Stomach (tissue), 9 donors: ENCODE results near the gene ASTN2. TPM values are rescaled to one million over a fixed set of nuclear protein-coding genes. Genes with fewer than 3 reads are reported as not detected.

Source experiments
- DNase-seq, 2 donors: peaks; one replicate each; pipeline versions ENCODE4 v3.0.0 to v3.0.0-alpha.2; 2013 to 2019
- H3K27ac ChIP-seq, 5 donors: fragments of 200-600 bp in 4 of 5; sonication (generic) in 4 of 5; one replicate each; pipeline ENCODE4 v1.5.1; 2013 to 2019; ENCODE audit warnings: mild to moderate bottlenecking in 1 of 5, moderate library complexity in 1 of 5
- H3K27me3 ChIP-seq, 3 donors: fragments of 200-600 bp; sonication (generic); one replicate each; pipeline ENCODE4 v1.5.1; 2017 to 2019; ENCODE audit warnings: mixed run types in 1 of 3
- H3K36me3 ChIP-seq, 4 donors: fragments of 200-600 bp; sonication (generic); 1 replicate in 3 of 4; 2 replicates in 1 of 4; pipeline ENCODE4 v1.5.1; 2016 to 2019
- H3K4me1 ChIP-seq, 4 donors: fragments of 200-600 bp; sonication (generic); one replicate each; pipeline ENCODE4 v1.5.1; 2016 to 2019
- H3K4me3 ChIP-seq, 4 donors: fragments of 200-600 bp; sonication (generic) in 3 of 4; one replicate each; pipeline ENCODE4 v1.5.1; 2016 to 2019; ENCODE audit warnings: mild to moderate bottlenecking in 1 of 4
- H3K9me3 ChIP-seq, 4 donors: fragments of 200-600 bp; sonication (generic); one replicate each; pipeline ENCODE4 v1.5.1; 2016 to 2019
- EP300 ChIP-seq: sonication (generic); formaldehyde crosslinking; IDR thresholded peaks from one replicate; pipeline ENCODE4 v1.6.1; 2017; ENCODE audit warnings: antibody characterized with exemption
- POLR2A ChIP-seq, 4 donors: fragments of 450-650 bp; IDR thresholded peaks; one replicate each; pipeline ENCODE4 v1.6.1; 2016; ENCODE audit warnings: antibody characterized with exemption in 4 of 4, control low read depth in 2 of 4, mild to moderate bottlenecking in 1 of 4, moderate library complexity in 1 of 4
- POLR2AphosphoS5 ChIP-seq, 3 donors: sonication (generic); formaldehyde crosslinking; IDR thresholded peaks; one replicate each; pipeline ENCODE4 v1.6.1; 2016; ENCODE audit warnings: antibody characterized with exemption in 3 of 3
- WGBS, 5 donors: extraction: QIAGEN DNeasy Blood & Tissue Kit in 3 of 5; methylation state at CpG; one replicate each; pipeline versions ENCODE4 v1.1.5 to v1.1.7; 2013 to 2018; 5-methylcytosine and 5-hydroxymethylcytosine counted together
- intact Hi-C: fragments of 100-400 bp; cut with DNase I; formaldehyde crosslinking; loops from one replicate; pipeline ENCODE4 v1.15.1; 2023; ENCODE audit warnings: low total_unique reads
- polyA plus RNA-seq, 3 donors: library from polyadenylated mRNA; stranded (reverse); fragments of 200-250 nt; gene quantifications; one replicate each; pipeline ENCODE4 v1.2.3, GENCODE V29; 2013
- total RNA-seq, 5 donors: library from RNA; depleted of rRNA; stranded (reverse); fragments of >200 nt; gene quantifications; one replicate each; pipeline versions ENCODE4 v1.1.0 to v1.2.3, GENCODE V29; 2014 to 2016
- TF ChIP-seq, protein P1 (sequence below), 7 experiments: fragments of 450-650 bp in 4 of 7; fragments of 200-600 bp in 3 of 7; sonication (generic) in 3 of 7; IDR thresholded peaks; one replicate each; pipeline ENCODE4 v1.5.1; 2016 to 2019; ENCODE audit warnings: antibody characterized with exemption in 7 of 7, control low read depth in 2 of 7, mild to moderate bottlenecking in 1 of 7
- donor health status: healthy with polysubstance abuse.
- donor health status: Bipolar disorder and iron deficiency.
- donor health status: healthy.

The ASTN2 gene
- total and polyA plus RNA-seq, 8 donors = 2.1 to 22.3 (median 4.2) TPM; not detected in 1

DNA sequence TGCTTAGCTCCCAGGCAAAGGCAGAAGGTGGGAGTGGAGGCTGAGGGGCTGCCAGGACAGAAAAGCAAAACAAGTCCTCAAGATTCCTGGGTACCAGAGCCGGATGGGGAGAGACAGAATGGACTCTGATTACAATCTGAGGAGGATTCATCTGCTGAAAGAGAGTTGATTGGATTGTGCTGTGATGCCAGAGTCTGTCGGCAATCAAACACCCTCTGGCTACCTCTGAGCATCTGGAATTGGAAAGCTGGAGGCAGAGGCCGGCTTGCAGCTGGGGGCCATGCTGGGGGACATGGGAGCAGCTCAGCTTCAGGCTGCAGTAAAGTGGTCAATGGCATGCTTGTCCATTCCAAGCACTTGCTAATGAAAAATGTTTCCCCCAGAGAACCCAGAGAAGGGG, 59.3 kb downstream of the ASTN2 start:
- no peak for DNase-seq
- intact Hi-C loops = no loop called here
- WGBS, 5 donors = 59 to 82% (median 81%) methylated on average over 3 of the region's 3 CpGs
- TF ChIP-seq POLR2A (IDR thresholded peaks at IDR 0.05) (no peak), EP300 (no peak), POLR2AphosphoS5 (IDR thresholded peaks at IDR 0.05) (no peak)
- TF ChIP-seq, protein P1, sequence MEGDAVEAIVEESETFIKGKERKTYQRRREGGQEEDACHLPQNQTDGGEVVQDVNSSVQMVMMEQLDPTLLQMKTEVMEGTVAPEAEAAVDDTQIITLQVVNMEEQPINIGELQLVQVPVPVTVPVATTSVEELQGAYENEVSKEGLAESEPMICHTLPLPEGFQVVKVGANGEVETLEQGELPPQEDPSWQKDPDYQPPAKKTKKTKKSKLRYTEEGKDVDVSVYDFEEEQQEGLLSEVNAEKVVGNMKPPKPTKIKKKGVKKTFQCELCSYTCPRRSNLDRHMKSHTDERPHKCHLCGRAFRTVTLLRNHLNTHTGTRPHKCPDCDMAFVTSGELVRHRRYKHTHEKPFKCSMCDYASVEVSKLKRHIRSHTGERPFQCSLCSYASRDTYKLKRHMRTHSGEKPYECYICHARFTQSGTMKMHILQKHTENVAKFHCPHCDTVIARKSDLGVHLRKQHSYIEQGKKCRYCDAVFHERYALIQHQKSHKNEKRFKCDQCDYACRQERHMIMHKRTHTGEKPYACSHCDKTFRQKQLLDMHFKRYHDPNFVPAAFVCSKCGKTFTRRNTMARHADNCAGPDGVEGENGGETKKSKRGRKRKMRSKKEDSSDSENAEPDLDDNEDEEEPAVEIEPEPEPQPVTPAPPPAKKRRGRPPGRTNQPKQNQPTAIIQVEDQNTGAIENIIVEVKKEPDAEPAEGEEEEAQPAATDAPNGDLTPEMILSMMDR (IDR thresholded peaks at IDR 0.05) = no peak
- Histone ChIP-seq H3K4me3 (no peak overlapping the region), H3K27ac (no peak overlapping the region), H3K27me3 (no peaks in the 10 kb centered on the region), H3K4me1 (no peaks in the 10 kb centered on the region), H3K36me3 (no peaks in the 10 kb centered on the region), H3K9me3 (no peaks in the 10 kb centered on the region)

DNA sequence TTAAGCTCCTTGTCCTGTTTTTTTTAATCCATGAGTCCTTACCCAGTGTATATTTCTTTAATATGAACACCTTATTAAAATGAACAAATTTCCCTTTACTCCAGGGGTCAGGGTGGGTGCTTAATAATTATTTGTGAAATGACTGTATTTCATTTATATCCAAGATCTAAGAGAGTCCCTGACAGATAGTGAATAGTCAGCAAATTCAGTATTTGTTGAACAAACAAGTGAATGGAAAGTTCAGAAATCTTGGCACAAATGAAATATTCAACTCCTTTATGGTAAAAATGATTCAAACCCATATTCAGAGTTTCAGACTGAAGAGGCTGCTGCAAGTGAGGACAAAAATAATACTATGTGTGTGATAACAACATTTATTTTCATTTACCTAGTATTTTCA, 59.9 kb downstream of the ASTN2 start:
- Histone ChIP-seq H3K27ac (no peak overlapping the region), H3K4me3 (no peak overlapping the region), H3K4me1 (no peaks in the 10 kb centered on the region), H3K27me3 (no peaks in the 10 kb centered on the region), H3K9me3 (no peaks in the 10 kb centered on the region), H3K36me3 (no peaks in the 10 kb centered on the region)
- intact Hi-C loops = no loop called here
- TF ChIP-seq EP300 (no peak), POLR2AphosphoS5 (IDR thresholded peaks at IDR 0.05) (no peak), POLR2A (IDR thresholded peaks at IDR 0.05) (no peak)
- TF ChIP-seq, protein P1 (IDR thresholded peaks at IDR 0.05) = no peak
- no peak for DNase-seq

GRCh38 chr9:117354244-117354847, 60.5 kb downstream of the ASTN2 start:
- Histone ChIP-seq H3K27me3 (no peaks in the 10 kb centered on the region), H3K9me3 (no peaks in the 10 kb centered on the region), H3K4me1 (no peaks in the 10 kb centered on the region), H3K4me3 (no peak overlapping the region), H3K27ac (no peak overlapping the region), H3K36me3 (no peaks in the 10 kb centered on the region)
- intact Hi-C loops = no loop called here
- no peak for DNase-seq
- TF ChIP-seq, protein P1 (IDR thresholded peaks at IDR 0.05) = no peak
- TF ChIP-seq EP300 (no peak), POLR2A (IDR thresholded peaks at IDR 0.05) (no peak), POLR2AphosphoS5 (IDR thresholded peaks at IDR 0.05) (no peak)
- 74 to 92% (median 85%) methylated on average over 1 of the region's 1 CpG for WGBS, 5 donors

DNA sequence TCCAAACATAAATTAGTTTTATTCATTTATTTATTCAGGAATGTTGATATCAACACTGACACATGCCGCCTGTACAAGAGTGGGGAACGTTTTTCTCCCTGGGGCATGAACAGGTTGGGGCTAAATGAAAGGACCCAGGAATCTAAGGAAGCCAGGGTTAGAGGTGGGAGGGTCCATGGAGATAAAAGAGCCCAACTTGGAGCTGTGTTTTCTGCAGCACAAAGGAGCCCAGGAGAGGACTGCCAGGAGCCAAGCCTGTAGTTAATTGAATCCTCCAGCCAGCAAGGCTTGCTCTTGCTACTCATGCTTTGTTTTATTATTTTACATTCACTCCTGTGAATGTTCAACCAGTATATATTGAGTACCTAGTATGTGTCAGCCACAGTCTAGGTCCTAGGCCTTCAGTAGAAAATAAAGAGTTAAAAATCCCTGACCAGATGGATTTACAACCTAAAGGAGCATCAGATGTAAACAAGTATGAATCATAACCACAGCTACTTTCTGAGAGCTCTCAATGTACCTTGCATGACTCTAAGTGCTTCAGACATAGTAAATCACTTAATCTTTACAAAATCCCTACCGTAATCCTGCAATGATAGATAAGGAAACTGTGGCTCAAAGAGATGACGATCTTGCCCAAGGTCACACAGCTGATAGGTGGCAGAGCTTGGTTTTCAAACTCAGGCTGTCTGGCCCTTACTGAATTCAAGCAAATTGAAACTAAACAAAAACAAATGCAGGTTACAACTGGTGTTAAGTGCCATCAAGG, 69.8 kb downstream of the ASTN2 start:
- DNase-seq = no peak
- intact Hi-C loops = no loop called here

More for the DNA sequence above, 69.8 kb downstream of the ASTN2 start:
- Histone ChIP-seq H3K9me3 (no peaks in the 10 kb centered on the region), H3K27me3 (no peaks in the 10 kb centered on the region), H3K36me3 (no peaks in the 10 kb centered on the region), H3K4me1 (no peaks in the 10 kb centered on the region), H3K27ac (no peak overlapping the region), H3K4me3 (no peak overlapping the region)
- TF ChIP-seq, protein P1 (IDR thresholded peaks at IDR 0.05) = no peak
- TF ChIP-seq EP300 = no peak
- TF ChIP-seq POLR2A (IDR thresholded peaks at IDR 0.05) = no peak
- no peak for TF ChIP-seq POLR2AphosphoS5 (IDR thresholded peaks at IDR 0.05)
- 24 to 33% (median 30%) methylated on average over 4 of the region's 4 CpGs for WGBS, 5 donors
